LNCAP (cell line): ENCODE data around the gene CDPF1.

Experiments used
- CTCF ChIP-seq: fragments of 450-650 bp; IDR thresholded peaks from 2 replicates; pipeline ENCODE4 v1.5.1; 2017; ENCODE audit warnings: mild to moderate bottlenecking

Gene CDPF1

GRCh38 chr22:46209262-46209661, 40.8 kb downstream of the CDPF1 start:
- TF ChIP-seq CTCF = no peak

- no peak for TF ChIP-seq CTCF
Observed at GRCh38 chr22:46203601-46203980, 46.5 kb downstream of the CDPF1 start.

GRCh38 chr22:46202897-46203600, 47.0 kb downstream of the CDPF1 start:
- no peak for TF ChIP-seq CTCF

GRCh38 chr22:46201059-46201757, 48.9 kb downstream of the CDPF1 start:
- TF ChIP-seq CTCF = no peak

- TF ChIP-seq CTCF = no peak
Observed at GRCh38 chr22:46198274-46198673, 51.8 kb downstream of the CDPF1 start.

GRCh38 chr22:46196278-46196677, 53.8 kb downstream of the CDPF1 start:
- TF ChIP-seq CTCF = no peak

- TF ChIP-seq CTCF = no peak
Observed at GRCh38 chr22:46195487-46196165, 54.5 kb downstream of the CDPF1 start.
